Measurements from ENCODE around the gene BAZ1A. TPM values are rescaled to one million over a fixed set of nuclear protein-coding genes. Genes with fewer than 3 reads are reported as not detected.

BAZ1A gene
- total and polyA plus RNA-seq, 4 donors: 4.5 to 44.9 (median 13.3) TPM

DNA sequence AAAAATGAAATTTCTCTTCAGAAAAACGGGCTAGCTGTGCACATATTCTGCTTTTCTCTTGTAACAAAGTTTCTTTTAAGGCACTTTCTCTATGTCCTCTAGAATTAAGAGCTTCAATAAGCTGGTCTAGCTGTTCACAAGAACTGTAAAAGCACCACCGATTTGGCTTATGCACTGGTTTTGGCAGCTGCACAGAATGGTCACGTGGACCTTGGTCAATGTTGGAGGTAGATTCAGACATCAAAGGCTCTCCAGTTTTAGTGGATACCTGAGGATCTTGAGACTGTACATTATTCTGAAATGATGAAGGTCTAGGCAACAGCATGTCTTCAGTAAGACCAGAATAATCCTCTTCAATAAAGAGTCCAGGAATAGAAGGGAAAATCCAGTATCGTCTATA, 99.2 kb downstream of the BAZ1A start:
- Histone ChIP-seq H3K27ac (ENCODE audit: low read depth in 1 of 2, low read length in 2 of 2) (no peak overlapping the region), H3K4me3 (ENCODE audit: low read depth in 1 of 3, low read length in 3 of 3) (no peak overlapping the region), H3K4me1 (ENCODE audit: control insufficient read depth in 4 of 4, insufficient read depth in 4 of 4, low read length in 3 of 4) (peaks cover 0 to 4% (median 0%) of the 10 kb centered on the region in 4 donors), H3K27me3 (ENCODE audit: control insufficient read depth in 4 of 4, insufficient read depth in 4 of 4, low read length in 3 of 4) (no peaks in the 10 kb centered on the region), H3K36me3 (ENCODE audit: control insufficient read depth in 4 of 4, insufficient read depth in 3 of 4, low read depth in 1 of 4, low read length in 3 of 4) (peaks cover 0 to 8% (median 4%) of the 10 kb centered on the region in 4 donors), H3K9me3 (ENCODE audit: control insufficient read depth in 4 of 4, low read length in 3 of 4) (no peaks in the 10 kb centered on the region), H3K9ac (ENCODE audit: low read depth in 1 of 2, low read length in 2 of 2) (no peak overlapping the region)
- WGBS: 66% methylated on average over 4 of the region's 4 CpGs
- TF ChIP-seq, protein P1, sequence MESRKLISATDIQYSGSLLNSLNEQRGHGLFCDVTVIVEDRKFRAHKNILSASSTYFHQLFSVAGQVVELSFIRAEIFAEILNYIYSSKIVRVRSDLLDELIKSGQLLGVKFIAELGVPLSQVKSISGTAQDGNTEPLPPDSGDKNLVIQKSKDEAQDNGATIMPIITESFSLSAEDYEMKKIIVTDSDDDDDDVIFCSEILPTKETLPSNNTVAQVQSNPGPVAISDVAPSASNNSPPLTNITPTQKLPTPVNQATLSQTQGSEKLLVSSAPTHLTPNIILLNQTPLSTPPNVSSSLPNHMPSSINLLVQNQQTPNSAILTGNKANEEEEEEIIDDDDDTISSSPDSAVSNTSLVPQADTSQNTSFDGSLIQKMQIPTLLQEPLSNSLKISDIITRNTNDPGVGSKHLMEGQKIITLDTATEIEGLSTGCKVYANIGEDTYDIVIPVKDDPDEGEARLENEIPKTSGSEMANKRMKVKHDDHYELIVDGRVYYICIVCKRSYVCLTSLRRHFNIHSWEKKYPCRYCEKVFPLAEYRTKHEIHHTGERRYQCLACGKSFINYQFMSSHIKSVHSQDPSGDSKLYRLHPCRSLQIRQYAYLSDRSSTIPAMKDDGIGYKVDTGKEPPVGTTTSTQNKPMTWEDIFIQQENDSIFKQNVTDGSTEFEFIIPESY (IDR thresholded peaks at IDR 0.05): no peak
- no peak for TF ChIP-seq NR2F2 (IDR thresholded peaks at IDR 0.05)
- no peak for TF ChIP-seq FOXA1 (IDR thresholded peaks at IDR 0.05)
- no peak for TF ChIP-seq SP1 (IDR thresholded peaks at IDR 0.05)
- TF ChIP-seq JUND (IDR thresholded peaks at IDR 0.05): no peak
- TF ChIP-seq, protein P2, sequence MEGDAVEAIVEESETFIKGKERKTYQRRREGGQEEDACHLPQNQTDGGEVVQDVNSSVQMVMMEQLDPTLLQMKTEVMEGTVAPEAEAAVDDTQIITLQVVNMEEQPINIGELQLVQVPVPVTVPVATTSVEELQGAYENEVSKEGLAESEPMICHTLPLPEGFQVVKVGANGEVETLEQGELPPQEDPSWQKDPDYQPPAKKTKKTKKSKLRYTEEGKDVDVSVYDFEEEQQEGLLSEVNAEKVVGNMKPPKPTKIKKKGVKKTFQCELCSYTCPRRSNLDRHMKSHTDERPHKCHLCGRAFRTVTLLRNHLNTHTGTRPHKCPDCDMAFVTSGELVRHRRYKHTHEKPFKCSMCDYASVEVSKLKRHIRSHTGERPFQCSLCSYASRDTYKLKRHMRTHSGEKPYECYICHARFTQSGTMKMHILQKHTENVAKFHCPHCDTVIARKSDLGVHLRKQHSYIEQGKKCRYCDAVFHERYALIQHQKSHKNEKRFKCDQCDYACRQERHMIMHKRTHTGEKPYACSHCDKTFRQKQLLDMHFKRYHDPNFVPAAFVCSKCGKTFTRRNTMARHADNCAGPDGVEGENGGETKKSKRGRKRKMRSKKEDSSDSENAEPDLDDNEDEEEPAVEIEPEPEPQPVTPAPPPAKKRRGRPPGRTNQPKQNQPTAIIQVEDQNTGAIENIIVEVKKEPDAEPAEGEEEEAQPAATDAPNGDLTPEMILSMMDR (IDR thresholded peaks at IDR 0.05; ENCODE audit: low read depth, low read length, missing input control): no peak
- no peak for TF ChIP-seq HNF4G (IDR thresholded peaks at IDR 0.05)
- TF ChIP-seq TAF1 (conservative IDR thresholded peaks at IDR 0.05): no peak
- DNase-seq (ENCODE audit: low spot score): no peak

DNA sequence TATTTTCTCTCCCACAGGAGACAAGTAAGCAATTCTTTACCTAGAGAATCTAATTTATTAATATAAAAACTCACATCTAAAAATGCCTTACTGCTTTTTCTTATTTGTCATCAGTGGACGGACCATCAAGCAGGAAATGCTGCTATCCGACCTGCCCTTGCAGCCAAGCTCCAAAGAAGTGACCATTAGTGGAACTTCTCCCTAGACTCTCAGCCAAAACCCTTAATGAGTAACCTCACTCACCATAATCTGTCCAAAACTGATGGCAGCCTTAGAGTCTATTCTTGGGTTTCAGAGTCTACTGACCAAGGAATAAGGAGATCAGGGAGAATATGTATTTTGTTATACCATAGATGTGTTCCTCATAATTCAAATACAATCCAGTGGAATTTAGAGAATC, 99.8 kb downstream of the BAZ1A start:
- Histone ChIP-seq H3K9me3 (ENCODE audit: control insufficient read depth in 4 of 4, low read length in 3 of 4) (no peaks in the 10 kb centered on the region), H3K36me3 (ENCODE audit: control insufficient read depth in 4 of 4, insufficient read depth in 3 of 4, low read depth in 1 of 4, low read length in 3 of 4) (peaks cover 0 to 8% (median 4%) of the 10 kb centered on the region in 4 donors), H3K4me3 (ENCODE audit: low read depth in 1 of 3, low read length in 3 of 3) (no peak overlapping the region), H3K9ac (ENCODE audit: low read depth in 1 of 2, low read length in 2 of 2) (no peak overlapping the region), H3K27ac (ENCODE audit: low read depth in 1 of 2, low read length in 2 of 2) (no peak overlapping the region), H3K27me3 (ENCODE audit: control insufficient read depth in 4 of 4, insufficient read depth in 4 of 4, low read length in 3 of 4) (no peaks in the 10 kb centered on the region), H3K4me1 (ENCODE audit: control insufficient read depth in 4 of 4, insufficient read depth in 4 of 4, low read length in 3 of 4) (peaks cover 0 to 4% (median 0%) of the 10 kb centered on the region in 4 donors)
- TF ChIP-seq GABPA (IDR thresholded peaks at IDR 0.05 in 1 of 2, conservative IDR thresholded peaks at IDR 0.05 in 1 of 2) (no peak), HNF4G (IDR thresholded peaks at IDR 0.05) (no peak), EGR1 (IDR thresholded peaks at IDR 0.05; ENCODE audit: low read depth in 2 of 2) (no peak), FOXA1 (IDR thresholded peaks at IDR 0.05) (no peak), YY1 (IDR thresholded peaks at IDR 0.05) (no peak), RXRA (IDR thresholded peaks at IDR 0.05) (no peak), NR2F2 (IDR thresholded peaks at IDR 0.05) (no peak), JUND (IDR thresholded peaks at IDR 0.05) (no peak), FOXA2 (IDR thresholded peaks at IDR 0.05) (no peak), RAD21 (IDR thresholded peaks at IDR 0.05) (no peak), SP1 (IDR thresholded peaks at IDR 0.05) (no peak), HNF4A (conservative IDR thresholded peaks at IDR 0.05) (no peak), TAF1 (conservative IDR thresholded peaks at IDR 0.05) (no peak)
- TF ChIP-seq, protein P2 (IDR thresholded peaks at IDR 0.05; ENCODE audit: low read depth, low read length, missing input control): no peak
- TF ChIP-seq, protein P3, sequence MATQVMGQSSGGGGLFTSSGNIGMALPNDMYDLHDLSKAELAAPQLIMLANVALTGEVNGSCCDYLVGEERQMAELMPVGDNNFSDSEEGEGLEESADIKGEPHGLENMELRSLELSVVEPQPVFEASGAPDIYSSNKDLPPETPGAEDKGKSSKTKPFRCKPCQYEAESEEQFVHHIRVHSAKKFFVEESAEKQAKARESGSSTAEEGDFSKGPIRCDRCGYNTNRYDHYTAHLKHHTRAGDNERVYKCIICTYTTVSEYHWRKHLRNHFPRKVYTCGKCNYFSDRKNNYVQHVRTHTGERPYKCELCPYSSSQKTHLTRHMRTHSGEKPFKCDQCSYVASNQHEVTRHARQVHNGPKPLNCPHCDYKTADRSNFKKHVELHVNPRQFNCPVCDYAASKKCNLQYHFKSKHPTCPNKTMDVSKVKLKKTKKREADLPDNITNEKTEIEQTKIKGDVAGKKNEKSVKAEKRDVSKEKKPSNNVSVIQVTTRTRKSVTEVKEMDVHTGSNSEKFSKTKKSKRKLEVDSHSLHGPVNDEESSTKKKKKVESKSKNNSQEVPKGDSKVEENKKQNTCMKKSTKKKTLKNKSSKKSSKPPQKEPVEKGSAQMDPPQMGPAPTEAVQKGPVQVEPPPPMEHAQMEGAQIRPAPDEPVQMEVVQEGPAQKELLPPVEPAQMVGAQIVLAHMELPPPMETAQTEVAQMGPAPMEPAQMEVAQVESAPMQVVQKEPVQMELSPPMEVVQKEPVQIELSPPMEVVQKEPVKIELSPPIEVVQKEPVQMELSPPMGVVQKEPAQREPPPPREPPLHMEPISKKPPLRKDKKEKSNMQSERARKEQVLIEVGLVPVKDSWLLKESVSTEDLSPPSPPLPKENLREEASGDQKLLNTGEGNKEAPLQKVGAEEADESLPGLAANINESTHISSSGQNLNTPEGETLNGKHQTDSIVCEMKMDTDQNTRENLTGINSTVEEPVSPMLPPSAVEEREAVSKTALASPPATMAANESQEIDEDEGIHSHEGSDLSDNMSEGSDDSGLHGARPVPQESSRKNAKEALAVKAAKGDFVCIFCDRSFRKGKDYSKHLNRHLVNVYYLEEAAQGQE (IDR thresholded peaks at IDR 0.05): no peak
- TF ChIP-seq, protein P1 (IDR thresholded peaks at IDR 0.05): no peak
- TF ChIP-seq, protein P4, sequence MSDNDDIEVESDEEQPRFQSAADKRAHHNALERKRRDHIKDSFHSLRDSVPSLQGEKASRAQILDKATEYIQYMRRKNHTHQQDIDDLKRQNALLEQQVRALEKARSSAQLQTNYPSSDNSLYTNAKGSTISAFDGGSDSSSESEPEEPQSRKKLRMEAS (IDR thresholded peaks at IDR 0.05): no peak
- TF ChIP-seq, protein P5, sequence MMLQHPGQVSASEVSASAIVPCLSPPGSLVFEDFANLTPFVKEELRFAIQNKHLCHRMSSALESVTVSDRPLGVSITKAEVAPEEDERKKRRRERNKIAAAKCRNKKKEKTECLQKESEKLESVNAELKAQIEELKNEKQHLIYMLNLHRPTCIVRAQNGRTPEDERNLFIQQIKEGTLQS (IDR thresholded peaks at IDR 0.05): no peak
- no peak for DNase-seq (ENCODE audit: low spot score)
- 40% methylated on average over 2 of the region's 2 CpGs for WGBS

Data from liver (tissue), 9 donors.